Left lung (tissue), 10 donors: ENCODE results near the gene TMEM54. TPM values are rescaled to one million over a fixed set of nuclear protein-coding genes. Genes with fewer than 3 reads are reported as not detected.
"Not testable (repeated sequence)": the region's sequence is repeated elsewhere in the genome, so short reads cannot be mapped to it uniquely, and the experiment has no call there.

ENCODE experiments used
- ATAC-seq: fragments of 200-7000 bp; cut with Tn5 transposase; one replicate; pipeline ENCODE4 v1.9.1; 2020; ENCODE audit warnings: moderate library complexity
- DNase-seq, 4 donors: peaks; one replicate each; pipeline ENCODE4 v3.0.0-alpha.2; 2013 to 2020
- H3K27ac ChIP-seq, 2 donors: fragments of 200-600 bp; sonication (generic) in 1 of 2; one replicate each; pipeline versions ENCODE4 v1.5.0 to v1.8.0; 2020 to 2021
- H3K27me3 ChIP-seq, 2 donors: fragments of 200-600 bp; sonication (generic) in 1 of 2; one replicate each; pipeline versions ENCODE4 v1.5.0 to v1.8.0; 2020 to 2021
- H3K36me3 ChIP-seq, 2 donors: fragments of 200-600 bp; sonication (generic) in 1 of 2; one replicate each; pipeline versions ENCODE4 v1.5.0 to v1.8.0; 2020 to 2021
- H3K4me1 ChIP-seq, 2 donors: fragments of 200-600 bp; one replicate each; pipeline ENCODE4 v1.8.0; 2021
- H3K4me3 ChIP-seq, 2 donors: fragments of 200-600 bp; sonication (generic) in 1 of 2; one replicate each; pipeline versions ENCODE4 v1.5.0 to v1.8.0; 2020 to 2021; ENCODE audit warnings: mild to moderate bottlenecking in 1 of 2
- H3K9me3 ChIP-seq, 2 donors: fragments of 200-600 bp; sonication (generic) in 1 of 2; one replicate each; pipeline versions ENCODE4 v1.5.0 to v1.8.0; 2020 to 2021
- CTCF ChIP-seq, 2 donors: fragments of 200-600 bp; sonication (generic) in 1 of 2; IDR thresholded peaks; one replicate each; pipeline versions ENCODE4 v1.5.0 to v1.8.0; 2021; ENCODE audit warnings: antibody characterized with exemption in 2 of 2
- intact Hi-C, 2 donors: fragments of 100-400 bp; cut with DNase I; formaldehyde crosslinking; loops; one replicate each; pipeline versions ENCODE4 v1.11.2 to v1.14.2; 2022
- polyA plus RNA-seq, 6 donors: library from polyadenylated mRNA; unstranded; fragments of 120-200 nt; gene quantifications; one replicate each; pipeline ENCODE4 v1.2.1, GENCODE V29; 2013; ENCODE audit not compliant: insufficient read length in 6 of 6
- total RNA-seq, 2 donors: library from RNA; stranded (reverse); fragmentation: NEBNext Ultra II Directional; extraction: Animal tissue kit (Norgen Biotek cat#: 25700); gene quantifications; one replicate each; pipeline ENCODE4 v1.2.1, GENCODE V29; 2021
- donor health status: DM: no; HTN: yes; CAD: no.
- donor health status: DM: no; HTN: no; CAD: no.

The TMEM54 gene
- total and polyA plus RNA-seq, 8 donors = 22.4 to 87.0 (median 23.1) TPM

DNA sequence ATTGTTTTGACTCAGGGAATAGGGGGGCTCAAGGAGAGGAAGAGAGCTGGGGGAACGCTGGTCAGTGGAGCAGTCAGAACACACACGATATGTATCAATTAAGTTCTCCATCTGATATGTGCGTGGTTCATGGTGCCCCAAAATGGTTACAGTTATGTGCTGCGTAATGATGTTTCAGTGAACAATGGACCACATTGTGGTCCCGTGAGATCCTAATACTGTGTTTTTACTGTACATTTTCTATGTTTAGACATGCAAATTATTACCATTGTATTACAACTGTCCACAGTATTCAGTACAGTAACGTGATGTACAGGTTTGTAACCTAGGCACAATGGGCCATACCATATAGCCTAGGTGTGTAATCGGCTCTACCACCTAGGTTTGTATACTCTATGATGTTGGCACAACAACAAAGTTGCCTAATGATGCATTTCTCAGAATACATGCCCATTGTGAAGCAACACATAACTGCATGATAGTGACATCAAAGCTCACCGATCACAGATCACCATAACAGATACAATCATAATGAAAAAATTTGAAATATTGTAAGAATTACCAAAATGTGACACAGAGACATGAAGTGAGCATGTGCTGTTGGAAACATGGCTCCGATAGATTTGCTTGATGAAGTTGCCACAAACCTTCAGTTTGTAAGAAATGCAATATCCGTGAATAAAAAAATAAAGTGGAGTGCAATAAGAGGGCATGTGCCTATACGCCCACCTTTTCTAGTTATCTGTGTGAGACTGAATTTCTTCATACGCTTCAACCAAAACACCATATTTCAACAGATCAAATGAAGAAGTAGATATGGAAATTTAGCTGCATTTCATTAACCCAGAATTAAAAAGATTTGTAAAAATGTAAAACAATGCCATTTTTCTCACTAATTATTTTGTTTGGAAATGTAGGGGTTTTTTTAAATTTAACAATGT is 14.8 kb upstream of the TMEM54 start:
- no peak for TF ChIP-seq CTCF (IDR thresholded peaks at IDR 0.05)
- no peaks in the 10 kb centered on the region for H3K4me1 ChIP-seq
- no peak overlapping the region for H3K27ac ChIP-seq
- H3K27me3 ChIP-seq = peaks cover 0 to 43% of the 10 kb centered on the region in 2 donors
- H3K9me3 ChIP-seq = no peaks in the 10 kb centered on the region
- no peaks in the 10 kb centered on the region for H3K36me3 ChIP-seq
- no peak overlapping the region for H3K4me3 ChIP-seq
- DNase-seq = no peak
- intact Hi-C loops = no loop called here
- no peak for ATAC-seq

GRCh38 chr1:32910319-32910718 is 9.1 kb upstream of the TMEM54 start:
- ATAC-seq (no peak), DNase-seq (no peak)
- Histone ChIP-seq H3K4me1 (no peaks in the 10 kb centered on the region), H3K27ac (no peak overlapping the region), H3K4me3 (no peak overlapping the region), H3K27me3 (peaks cover 0 to 16% of the 10 kb centered on the region in 2 donors), H3K9me3 (no peaks in the 10 kb centered on the region), H3K36me3 (no peaks in the 10 kb centered on the region)
- intact Hi-C loops = no loop called here
- no peak for TF ChIP-seq CTCF (IDR thresholded peaks at IDR 0.05)

DNA sequence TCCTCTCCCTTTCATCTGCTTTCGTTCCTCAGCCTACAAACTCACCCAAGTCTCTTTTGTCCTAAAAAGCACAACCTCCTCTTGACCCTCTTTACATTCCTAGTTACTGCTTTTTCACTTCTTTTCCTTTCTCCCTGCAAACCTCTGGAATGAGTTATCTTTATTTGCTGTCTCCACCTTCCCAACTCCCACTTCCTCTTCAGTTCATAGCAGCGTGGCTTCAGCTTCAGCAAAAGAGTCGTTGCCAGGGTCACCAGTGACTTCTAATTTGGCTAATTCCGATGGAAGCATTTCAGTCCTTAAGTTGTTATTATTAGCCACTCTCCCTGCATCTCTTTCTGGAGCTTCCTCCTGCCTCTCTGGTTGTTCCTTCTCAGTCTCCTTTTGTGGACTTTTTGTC is 6.2 kb upstream of the TMEM54 start:
- H3K4me1 ChIP-seq = no peaks in the 10 kb centered on the region
- no peaks in the 10 kb centered on the region for H3K36me3 ChIP-seq
- peaks cover 0 to 29% of the 10 kb centered on the region in 2 donors for H3K27me3 ChIP-seq
- no peak overlapping the region for H3K27ac ChIP-seq
- no peak overlapping the region for H3K4me3 ChIP-seq
- no peak for ATAC-seq
- TF ChIP-seq CTCF (IDR thresholded peaks at IDR 0.05) = no peak
- no peak for DNase-seq
- H3K9me3 ChIP-seq = no peaks in the 10 kb centered on the region
- intact Hi-C loops = no loop called here

GRCh38 chr1:32906654-32907053 is 5.5 kb upstream of the TMEM54 start:
- TF ChIP-seq CTCF (IDR thresholded peaks at IDR 0.05) = no peak
- DNase-seq (no peak), ATAC-seq (no peak)
- no peak overlapping the region for H3K27ac ChIP-seq
- H3K36me3 ChIP-seq = no peaks in the 10 kb centered on the region
- no peaks in the 10 kb centered on the region for H3K9me3 ChIP-seq
- peaks cover 0 to 37% of the 10 kb centered on the region in 2 donors for H3K27me3 ChIP-seq
- no peak overlapping the region for H3K4me3 ChIP-seq
- no peaks in the 10 kb centered on the region for H3K4me1 ChIP-seq
- intact Hi-C loops = no loop called here

- H3K4me1 ChIP-seq, H3K27ac ChIP-seq, DNase-seq, H3K36me3 ChIP-seq, H3K4me3 ChIP-seq, intact Hi-C loops, ATAC-seq, H3K9me3 ChIP-seq: not testable (repeated sequence)
- H3K27me3 ChIP-seq = peaks cover 4 to 47% of the 10 kb centered on the region in 2 donors
Measured at GRCh38 chr1:32905588-32905987, 4.4 kb upstream of the TMEM54 start.
